NCI-H526 (cell line): ENCODE measurements around the gene NGRN.

Source experiments
- DNase-seq, 2 experiments: peaks; one replicate each; lab custom pipeline; 2025; lab: John Stamatoyannopoulos, UW

The NGRN gene

GRCh38 chr15:90265271-90266060, at the start of gene NGRN:
Gene NGRN (plus strand): TSS chr15:90265672. CDS start chr15:90265713, 41 bp downstream.
- peak; percentile 81 to 93 for DNase-seq

- no peak for DNase-seq
Observed at GRCh38 chr15:90217671-90218394, 47.6 kb upstream of the NGRN start.

- DNase-seq, result peak; percentile 13 to 47
Observed at GRCh38 chr15:90219421-90220141, 45.9 kb upstream of the NGRN start.

- DNase-seq, result peak; percentile 59 to 76
Observed at GRCh38 chr15:90221246-90221900, 44.1 kb upstream of the NGRN start.

GRCh38 chr15:90222547-90222946, 42.9 kb upstream of the NGRN start:
- no peak for DNase-seq

- DNase-seq, result no peak
Observed at GRCh38 chr15:90223441-90224165, 41.9 kb upstream of the NGRN start.

GRCh38 chr15:90225047-90225446, 40.4 kb upstream of the NGRN start:
- no peak for DNase-seq

- no peak for DNase-seq
Observed at GRCh38 chr15:90225504-90226234, 39.8 kb upstream of the NGRN start.

GRCh38 chr15:90227336-90227735, 38.1 kb upstream of the NGRN start:
- no peak for DNase-seq

GRCh38 chr15:90227816-90228772, 37.4 kb upstream of the NGRN start:
- DNase-seq, result no peak

- DNase-seq, result no peak
Observed at GRCh38 chr15:90228960-90229359, 36.5 kb upstream of the NGRN start.

GRCh38 chr15:90230071-90230494, 35.4 kb upstream of the NGRN start:
- DNase-seq, result no peak

GRCh38 chr15:90230610-90231009, 34.9 kb upstream of the NGRN start:
- no peak for DNase-seq

GRCh38 chr15:90231028-90232017, 34.1 kb upstream of the NGRN start:
- DNase-seq, result no peak

- no peak for DNase-seq
Observed at GRCh38 chr15:90232196-90232595, 33.3 kb upstream of the NGRN start.

GRCh38 chr15:90232941-90233386, 32.5 kb upstream of the NGRN start:
- DNase-seq, result no peak

GRCh38 chr15:90233387-90234095, 31.9 kb upstream of the NGRN start, which contains the start of gene CIB1:
Gene CIB1 (minus strand): TSS chr15:90233941. CDS start chr15:90233885, 56 bp downstream.
- peak; percentile 37 to 93 for DNase-seq
